Kidney (tissue), 14 donors: ENCODE measurements around the gene PGPEP1. TPM values are rescaled to one million over a fixed set of nuclear protein-coding genes. Genes with fewer than 3 reads are reported as not detected.

ENCODE experiments used
- DNase-seq, 5 donors: peaks; one replicate each; pipeline ENCODE4 v3.0.0-alpha.2; 2013 to 2020
- FAIRE-seq: peaks from 2 replicates; lab custom pipeline; 2012; peaks lifted over from hg19 to GRCh38; lab: Jason Lieb, UNC
- H3K27ac ChIP-seq, 2 donors: one replicate each; pipeline ENCODE4 v1.7.0; 2013; ENCODE audit warnings: low read depth in 2 of 2, low read length in 2 of 2, inconsistent platforms in 1 of 2
- H3K27me3 ChIP-seq: one replicate; pipeline ENCODE4 v1.7.1; 2013; ENCODE audit warnings: low read length, inconsistent platforms; ENCODE audit not compliant: control insufficient read depth, insufficient read depth
- H3K36me3 ChIP-seq, 3 donors: one replicate each; pipeline versions ENCODE4 v1.7.0 to v1.7.1; 2013; ENCODE audit warnings: low read length in 3 of 3, control low read depth in 1 of 3, inconsistent platforms in 1 of 3; ENCODE audit not compliant: insufficient read depth in 3 of 3, control insufficient read depth in 2 of 3
- H3K4me1 ChIP-seq, 3 donors: one replicate each; pipeline versions ENCODE4 v1.7.0 to v1.7.1; 2013; ENCODE audit warnings: low read length in 3 of 3, inconsistent platforms in 1 of 3, low read depth in 1 of 3; ENCODE audit not compliant: control insufficient read depth in 2 of 3, insufficient read depth in 2 of 3
- H3K4me3 ChIP-seq, 3 donors: one replicate each; pipeline versions ENCODE4 v1.7.0 to v1.8.1; 2013; ENCODE audit warnings: low read length in 3 of 3, control low read depth in 1 of 3, inconsistent platforms in 1 of 3
- H3K9ac ChIP-seq, 3 donors: one replicate each; pipeline versions ENCODE4 v1.7.0 to v1.7.1; 2013; ENCODE audit warnings: low read length in 3 of 3, control low read depth in 1 of 3, inconsistent platforms in 1 of 3
- H3K9me3 ChIP-seq, 3 donors: one replicate each; pipeline versions ENCODE4 v1.7.0 to v1.7.1; 2013; ENCODE audit warnings: low read length in 3 of 3, control low read depth in 1 of 3, inconsistent platforms in 1 of 3; ENCODE audit not compliant: control insufficient read depth in 2 of 3, insufficient read depth in 1 of 3
- intact Hi-C: fragments of 100-400 bp; cut with DNase I; formaldehyde crosslinking; loops from one replicate; pipeline ENCODE4 v1.11.1; 2022
- polyA plus RNA-seq: library from polyadenylated mRNA; stranded (reverse); fragments of 350-450 nt; fragmentation: Illumina TruSeq; extraction: RNeasy Lipid Tissue Mini Kit (QIAGEN cat#74804); gene quantifications from one replicate; pipeline ENCODE4 v1.2.3, GENCODE V29; 2014; ENCODE audit warnings: low read depth, low replicate concordance; ENCODE audit not compliant: insufficient read depth
- total RNA-seq: library from RNA; stranded (reverse); fragmentation: NEBNext Ultra II Directional; extraction: Animal tissue kit (Norgen Biotek cat#: 25700); gene quantifications from one replicate; pipeline ENCODE4 v1.2.1, GENCODE V29; 2021
- TF ChIP-seq, protein P1 (sequence below): IDR thresholded peaks from 3 replicates; pipeline ENCODE4 v1.5.1; 2012; ENCODE audit warnings: mild to moderate bottlenecking, moderate library complexity, borderline replicate concordance; ENCODE audit not compliant: insufficient read depth; ENCODE audit errors: extremely low read depth
- donor health status: control.
- donor health status: control.
- donor health status: control.
- donor health status: control.
- donor health status: control.
- donor health status: DM: yes; HTN: yes; CAD: no.
- donor health status: Normal renal cell carcinoma (clear cell type).

PGPEP1 gene
- total and polyA plus RNA-seq, 2 donors from 2014 or later, result 54.5 to 76.1 TPM

DNA sequence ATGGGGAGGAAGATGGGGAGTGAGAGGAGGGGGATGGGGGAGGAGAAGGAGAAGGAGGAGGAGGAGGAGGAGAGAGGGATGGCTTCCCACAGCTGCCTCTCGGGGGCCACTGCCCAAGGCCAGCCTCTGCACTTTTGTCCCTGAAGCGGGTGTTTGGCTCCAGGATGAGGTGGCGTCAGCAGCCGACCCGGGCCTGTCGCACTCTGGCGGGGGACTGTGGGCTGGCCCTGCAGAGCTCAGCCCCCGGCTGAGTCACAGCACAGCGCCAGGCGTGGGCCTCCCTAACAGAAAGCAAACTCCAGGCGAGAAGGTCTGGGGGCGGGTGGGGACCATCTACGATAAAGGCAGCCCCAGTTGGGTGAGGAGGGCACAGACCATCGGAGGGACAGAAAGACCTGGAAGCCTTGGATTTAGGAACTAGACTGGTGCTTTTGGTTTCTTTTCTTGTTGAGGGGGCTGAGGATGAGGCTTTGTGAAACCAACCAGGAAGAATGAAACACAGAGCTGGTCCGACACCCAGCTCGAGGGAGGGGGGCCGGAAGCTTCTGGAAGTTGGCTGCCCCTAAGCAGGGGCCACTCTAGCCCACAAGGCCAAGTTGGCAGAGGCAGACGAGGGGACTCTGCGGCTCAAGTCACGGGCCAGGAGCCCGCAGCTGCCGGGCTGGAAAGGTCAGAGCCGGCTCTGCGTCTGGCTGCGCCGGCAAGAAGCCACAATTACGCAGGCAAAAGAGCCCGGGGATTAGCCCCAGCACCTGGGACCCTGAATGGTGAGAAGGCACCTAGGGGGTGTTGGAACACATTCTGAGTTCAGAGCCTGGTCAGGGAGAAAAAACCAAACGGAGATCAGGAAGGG lies 35.7 kb upstream of the PGPEP1 start:
- peak overlapping the region; percentile 25 to 93 (median 92) for H3K9ac ChIP-seq
- no peak for FAIRE-seq

DNA sequence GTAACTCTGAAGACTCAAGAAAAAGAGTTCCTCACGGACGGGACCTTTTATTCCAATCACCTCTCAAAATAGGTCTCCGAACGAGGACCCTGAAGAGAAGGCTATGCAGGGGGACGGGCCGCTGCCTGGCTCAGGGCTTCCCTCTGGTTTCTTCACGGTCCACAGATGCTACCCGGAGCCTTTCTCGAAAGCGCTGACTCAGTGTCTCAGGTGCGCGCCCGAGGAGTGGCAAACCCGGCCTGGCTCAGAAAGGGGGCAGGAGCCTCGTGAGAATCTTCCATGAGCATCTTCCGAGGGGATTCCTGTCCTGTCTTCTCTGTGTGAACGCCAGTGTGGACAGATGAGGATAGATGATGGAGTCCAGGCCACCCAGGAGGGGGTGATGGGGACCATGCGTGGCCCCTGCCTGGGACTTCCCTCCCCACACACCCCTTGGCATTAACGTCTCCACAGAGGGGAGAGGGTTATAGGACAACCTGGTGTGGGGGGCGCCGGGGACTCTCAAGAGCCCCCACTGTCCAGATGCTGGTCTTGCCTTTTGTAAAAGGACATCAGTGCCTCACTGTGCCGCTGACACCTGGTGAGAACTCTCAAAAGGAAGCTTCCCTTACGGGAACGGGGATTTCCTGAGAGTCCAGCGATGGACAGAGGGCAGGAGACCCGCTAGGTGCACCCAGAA lies 34.0 kb upstream of the PGPEP1 start:
- FAIRE-seq (no peak), DNase-seq (peak in 1 of 5 donors; percentile 52)
- peaks cover 0 to 25% (median 8%) of the 10 kb centered on the region in 3 donors for H3K4me1 ChIP-seq
- H3K4me3 ChIP-seq, result no peak overlapping the region
- no peak overlapping the region for H3K9ac ChIP-seq
- intact Hi-C loops, result no loop called here
- no peaks in the 10 kb centered on the region for H3K36me3 ChIP-seq
- peak overlapping the region in 1 of 2 donors; percentile 37 for H3K27ac ChIP-seq
- no peaks in the 10 kb centered on the region for H3K9me3 ChIP-seq
- TF ChIP-seq, protein P1, sequence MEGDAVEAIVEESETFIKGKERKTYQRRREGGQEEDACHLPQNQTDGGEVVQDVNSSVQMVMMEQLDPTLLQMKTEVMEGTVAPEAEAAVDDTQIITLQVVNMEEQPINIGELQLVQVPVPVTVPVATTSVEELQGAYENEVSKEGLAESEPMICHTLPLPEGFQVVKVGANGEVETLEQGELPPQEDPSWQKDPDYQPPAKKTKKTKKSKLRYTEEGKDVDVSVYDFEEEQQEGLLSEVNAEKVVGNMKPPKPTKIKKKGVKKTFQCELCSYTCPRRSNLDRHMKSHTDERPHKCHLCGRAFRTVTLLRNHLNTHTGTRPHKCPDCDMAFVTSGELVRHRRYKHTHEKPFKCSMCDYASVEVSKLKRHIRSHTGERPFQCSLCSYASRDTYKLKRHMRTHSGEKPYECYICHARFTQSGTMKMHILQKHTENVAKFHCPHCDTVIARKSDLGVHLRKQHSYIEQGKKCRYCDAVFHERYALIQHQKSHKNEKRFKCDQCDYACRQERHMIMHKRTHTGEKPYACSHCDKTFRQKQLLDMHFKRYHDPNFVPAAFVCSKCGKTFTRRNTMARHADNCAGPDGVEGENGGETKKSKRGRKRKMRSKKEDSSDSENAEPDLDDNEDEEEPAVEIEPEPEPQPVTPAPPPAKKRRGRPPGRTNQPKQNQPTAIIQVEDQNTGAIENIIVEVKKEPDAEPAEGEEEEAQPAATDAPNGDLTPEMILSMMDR, result no peak
- no peaks in the 10 kb centered on the region for H3K27me3 ChIP-seq

More for the DNA sequence above, 35.7 kb upstream of the PGPEP1 start:
- peak; percentile 84 to 97 (median 91) for DNase-seq
- intact Hi-C loops, result no loop called here
- peak overlapping the region; percentile 19 to 46 (median 37) for H3K4me3 ChIP-seq
- H3K9me3 ChIP-seq, result no peaks in the 10 kb centered on the region
- no peaks in the 10 kb centered on the region for H3K27me3 ChIP-seq
- no peaks in the 10 kb centered on the region for H3K36me3 ChIP-seq
- TF ChIP-seq, protein P1, result no peak
- H3K4me1 ChIP-seq, result peaks cover 0 to 30% (median 8%) of the 10 kb centered on the region in 3 donors
- peak overlapping the region; percentile 97 to 99 for H3K27ac ChIP-seq

DNA sequence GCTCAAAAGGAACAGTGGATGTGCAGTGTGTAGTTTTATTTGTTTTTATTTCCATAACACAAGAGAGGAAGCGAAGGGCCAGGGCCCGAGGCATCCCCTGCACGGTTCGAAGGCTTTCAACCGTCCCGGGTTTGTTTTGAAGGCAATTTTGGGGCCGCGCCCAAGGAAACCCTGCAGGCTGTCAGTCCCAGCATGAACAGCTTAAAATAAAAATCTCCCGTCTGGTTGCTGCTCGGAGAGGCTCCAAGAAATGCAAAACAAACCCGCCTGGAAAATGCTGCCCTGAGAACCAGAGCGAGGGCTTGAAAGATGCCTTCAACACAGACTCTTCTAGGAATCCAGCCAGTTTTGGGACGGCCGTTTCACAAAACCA lies 33.5 kb upstream of the PGPEP1 start:
- Histone ChIP-seq H3K27ac (no peak overlapping the region), H3K9ac (no peak overlapping the region), H3K27me3 (no peaks in the 10 kb centered on the region), H3K4me1 (peaks cover 0 to 21% (median 8%) of the 10 kb centered on the region in 3 donors), H3K9me3 (no peaks in the 10 kb centered on the region), H3K36me3 (peaks cover 0 to 2% (median 0%) of the 10 kb centered on the region in 3 donors), H3K4me3 (no peak overlapping the region)
- intact Hi-C loops, result no loop called here
- FAIRE-seq, result no peak
- TF ChIP-seq, protein P1, result no peak
- DNase-seq, result peak in 1 of 5 donors; percentile 45
